Natural killer cell (primary cell): ENCODE data around the gene MAP4K5. TPM values are rescaled to one million over a fixed set of nuclear protein-coding genes. Genes with fewer than 3 reads are reported as not detected.

Experiments
- ATAC-seq, 3 donors: fragments of 150-1000 bp in 2 of 3; fragments of 200-7000 bp in 1 of 3; cut with Tn5 transposase; 1 replicate in 1 of 3; 2 replicates in 2 of 3; pipeline ENCODE4 v1.10.0; 2021; ENCODE audit warnings: mild to moderate bottlenecking in 2 of 3, moderate library complexity in 2 of 3
- DNase-seq, 2 donors: peaks; one replicate each; pipeline versions ENCODE4 v3.0.0 to v3.0.0-alpha.2; 2013 to 2021; ENCODE audit warnings: mixed read lengths in 1 of 2
- H3K27ac ChIP-seq: one replicate; pipeline ENCODE4 v1.5.1; 2013; ENCODE audit warnings: mild to moderate bottlenecking, low read length
- H3K27me3 ChIP-seq: one replicate; pipeline ENCODE4 v1.6.1; 2013; ENCODE audit warnings: low read length; ENCODE audit not compliant: control insufficient read depth, insufficient read depth
- H3K36me3 ChIP-seq: one replicate; pipeline ENCODE4 v1.6.1; 2013; ENCODE audit warnings: low read length; ENCODE audit not compliant: control insufficient read depth, insufficient read depth
- H3K4me1 ChIP-seq: one replicate; pipeline ENCODE4 v1.6.1; 2013; ENCODE audit warnings: low read length; ENCODE audit not compliant: control insufficient read depth, insufficient read depth
- H3K4me3 ChIP-seq: one replicate; pipeline ENCODE4 v1.5.1; 2013; ENCODE audit warnings: low read length
- H3K9me3 ChIP-seq: one replicate; pipeline ENCODE4 v1.6.1; 2013; ENCODE audit warnings: low read length; ENCODE audit not compliant: control insufficient read depth, insufficient read depth
- H3K27ac Mint-ChIP-seq, 2 donors: one replicate each; pipeline ENCODE4 v1.8.0; 2022; ENCODE audit warnings: mild to moderate bottlenecking in 2 of 2, mixed read lengths in 2 of 2, moderate library complexity in 1 of 2
- H3K27me3 Mint-ChIP-seq, 2 donors: one replicate each; pipeline ENCODE4 v1.8.0; 2022; ENCODE audit warnings: low read depth in 2 of 2, mixed read lengths in 2 of 2
- H3K36me3 Mint-ChIP-seq: one replicate; pipeline ENCODE4 v1.8.0; 2022; ENCODE audit warnings: mixed read lengths
- H3K4me1 Mint-ChIP-seq, 2 donors: one replicate each; pipeline ENCODE4 v1.8.0; 2022; ENCODE audit warnings: mixed read lengths in 2 of 2
- H3K4me3 Mint-ChIP-seq: one replicate; pipeline ENCODE4 v1.8.0; 2022; ENCODE audit warnings: mild to moderate bottlenecking, moderate library complexity, mixed read lengths
- H3K9me3 Mint-ChIP-seq, 2 donors: one replicate each; pipeline ENCODE4 v1.8.0; 2022; ENCODE audit warnings: mixed read lengths in 2 of 2
- CTCF ChIP-seq: fragments of 200-600 bp; IDR thresholded peaks from one replicate; pipeline ENCODE4 v1.8.0; 2022; ENCODE audit warnings: antibody characterized with exemption
- WGBS: methylation state at CpG from one replicate; pipeline ENCODE4 v1.1.7; 2013; ENCODE audit warnings: missing lambda C conversion rate; ENCODE audit not compliant: insufficient coverage; 5-methylcytosine and 5-hydroxymethylcytosine counted together
- intact Hi-C: fragments of 100-400 bp; cut with micrococcal nuclease; formaldehyde crosslinking; loops from one replicate; pipeline ENCODE4 v1.14.2; 2022
- total RNA-seq, 4 donors: library from RNA; stranded (reverse); fragments of 120-200 nt in 1 of 4; gene quantifications; one replicate each; pipeline versions ENCODE4 v1.2.3 to v1.2.4, GENCODE V29; 2013 to 2022

MAP4K5 gene
- total RNA-seq, 3 donors from 2014 or later (not counting 1 experiment from before 2014, with no cell fraction given): 63.3 to 74.6 (median 65.9) TPM

GRCh38 chr14:50377550-50378085 is 154.8 kb downstream of the MAP4K5 start:
- ATAC-seq (no peak), DNase-seq (no peak)
- Histone ChIP-seq H3K27me3 (no peaks in the 10 kb centered on the region), H3K4me1 (no peaks in the 10 kb centered on the region), H3K4me3 (no peak overlapping the region), H3K27ac (no peak overlapping the region), H3K36me3 (no peaks in the 10 kb centered on the region), H3K9me3 (no peaks in the 10 kb centered on the region)
- H3K27ac Mint-ChIP-seq: no peak overlapping the region
- no peak for TF ChIP-seq CTCF
- no peak overlapping the region for H3K4me3 Mint-ChIP-seq
- H3K9me3 Mint-ChIP-seq: no peaks in the 10 kb centered on the region
- intact Hi-C loops: no loop called here
- WGBS: 88% methylated on average over 3 of the region's 4 CpGs
- no peaks in the 10 kb centered on the region for H3K36me3 Mint-ChIP-seq
- no peaks in the 10 kb centered on the region for H3K4me1 Mint-ChIP-seq
- H3K27me3 Mint-ChIP-seq: no peaks in the 10 kb centered on the region

- H3K27ac ChIP-seq: no peak overlapping the region
- no peaks in the 10 kb centered on the region for H3K4me1 ChIP-seq
- no peaks in the 10 kb centered on the region for H3K9me3 ChIP-seq
- no peaks in the 10 kb centered on the region for H3K36me3 ChIP-seq
- no peaks in the 10 kb centered on the region for H3K36me3 Mint-ChIP-seq
- no peak overlapping the region for H3K4me3 ChIP-seq
- DNase-seq (no peak), ATAC-seq (no peak)
- no peaks in the 10 kb centered on the region for H3K27me3 ChIP-seq
- TF ChIP-seq CTCF: no peak
- 96% methylated on average over 4 of the region's 5 CpGs for WGBS
- H3K27ac Mint-ChIP-seq: no peak overlapping the region
- no peaks in the 10 kb centered on the region for H3K9me3 Mint-ChIP-seq
- intact Hi-C loops: no loop called here
- H3K4me3 Mint-ChIP-seq: no peak overlapping the region
- peaks cover 0 to under 1% of the 10 kb centered on the region in 2 donors for H3K4me1 Mint-ChIP-seq
- H3K27me3 Mint-ChIP-seq: no peaks in the 10 kb centered on the region
Observed at GRCh38 chr14:50375760-50376159, 156.6 kb downstream of the MAP4K5 start.

- H3K27ac Mint-ChIP-seq: no peak overlapping the region
- TF ChIP-seq CTCF: no peak
- intact Hi-C loops: no loop called here
- no peaks in the 10 kb centered on the region for H3K36me3 ChIP-seq
- H3K4me1 Mint-ChIP-seq: peaks cover 3 to 7% of the 10 kb centered on the region in 2 donors
- peaks cover 0 to 3% of the 10 kb centered on the region in 2 donors for H3K9me3 Mint-ChIP-seq
- H3K36me3 Mint-ChIP-seq: no peaks in the 10 kb centered on the region
- no peaks in the 10 kb centered on the region for H3K9me3 ChIP-seq
- H3K27me3 Mint-ChIP-seq: no peaks in the 10 kb centered on the region
- 93% methylated on average over 1 of the region's 3 CpGs for WGBS
- no peak for ATAC-seq
- H3K4me3 Mint-ChIP-seq: no peak overlapping the region
- peaks cover 3% of the 10 kb centered on the region for H3K4me1 ChIP-seq
- H3K27me3 ChIP-seq: no peaks in the 10 kb centered on the region
- H3K27ac ChIP-seq: no peak overlapping the region
- H3K4me3 ChIP-seq: no peak overlapping the region
- DNase-seq: no peak
Observed at GRCh38 chr14:50373959-50374358, 158.4 kb downstream of the MAP4K5 start.

GRCh38 chr14:50371546-50371945 is 160.8 kb downstream of the MAP4K5 start:
- Mint-ChIP-seq H3K4me1 (peaks cover 13 to 18% of the 10 kb centered on the region in 2 donors), H3K27ac (no peak overlapping the region), H3K36me3 (no peaks in the 10 kb centered on the region), H3K27me3 (no peaks in the 10 kb centered on the region), H3K9me3 (peaks cover 0 to 3% of the 10 kb centered on the region in 2 donors), H3K4me3 (no peak overlapping the region)
- ATAC-seq (no peak), DNase-seq (no peak)
- Histone ChIP-seq H3K27me3 (no peaks in the 10 kb centered on the region), H3K4me3 (no peak overlapping the region), H3K4me1 (peaks cover 24% of the 10 kb centered on the region), H3K9me3 (no peaks in the 10 kb centered on the region), H3K36me3 (no peaks in the 10 kb centered on the region), H3K27ac (no peak overlapping the region)
- no peak for TF ChIP-seq CTCF
- intact Hi-C loops: no loop called here
- whole genome bisulfite sequencing: 94% methylated on average over 4 of the region's 4 CpGs
